ENCODE results near the gene TLK2.
"Not testable (repeated sequence)": the region's sequence is repeated elsewhere in the genome, so short reads cannot be mapped to it uniquely, and the experiment has no call there.

DNA sequence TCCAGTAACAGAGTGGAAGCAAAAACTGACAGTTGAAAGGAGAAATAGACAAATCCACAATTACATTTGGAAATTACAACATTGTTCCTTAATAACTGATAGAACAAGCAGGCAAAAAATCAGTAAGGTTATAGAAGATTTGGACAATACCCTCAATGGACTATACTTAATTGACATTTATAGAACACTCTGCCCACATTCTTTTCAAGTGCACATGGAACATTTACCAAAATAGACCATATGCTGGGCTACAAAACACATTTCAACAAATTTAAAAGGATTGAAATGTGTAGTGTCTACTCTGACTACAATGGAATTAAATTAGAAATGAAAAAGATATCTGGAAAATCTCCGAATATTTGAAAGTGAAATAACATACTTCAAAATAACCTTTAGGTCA, 21.8 kb downstream of the TLK2 start:
- TF ChIP-seq EP300 (conservative IDR thresholded peaks at IDR 0.05; ENCODE audit: poor library complexity, severe bottlenecking); POLR2AphosphoS5 (IDR thresholded peaks at IDR 0.05); EZH2 (IDR thresholded peaks at IDR 0.05; ENCODE audit: borderline replicate concordance, insufficient read depth, low read length, poor library complexity, severe bottlenecking); RAD21 (conservative IDR thresholded peaks at IDR 0.05): not testable (repeated sequence)
- TF ChIP-seq, protein P1, sequence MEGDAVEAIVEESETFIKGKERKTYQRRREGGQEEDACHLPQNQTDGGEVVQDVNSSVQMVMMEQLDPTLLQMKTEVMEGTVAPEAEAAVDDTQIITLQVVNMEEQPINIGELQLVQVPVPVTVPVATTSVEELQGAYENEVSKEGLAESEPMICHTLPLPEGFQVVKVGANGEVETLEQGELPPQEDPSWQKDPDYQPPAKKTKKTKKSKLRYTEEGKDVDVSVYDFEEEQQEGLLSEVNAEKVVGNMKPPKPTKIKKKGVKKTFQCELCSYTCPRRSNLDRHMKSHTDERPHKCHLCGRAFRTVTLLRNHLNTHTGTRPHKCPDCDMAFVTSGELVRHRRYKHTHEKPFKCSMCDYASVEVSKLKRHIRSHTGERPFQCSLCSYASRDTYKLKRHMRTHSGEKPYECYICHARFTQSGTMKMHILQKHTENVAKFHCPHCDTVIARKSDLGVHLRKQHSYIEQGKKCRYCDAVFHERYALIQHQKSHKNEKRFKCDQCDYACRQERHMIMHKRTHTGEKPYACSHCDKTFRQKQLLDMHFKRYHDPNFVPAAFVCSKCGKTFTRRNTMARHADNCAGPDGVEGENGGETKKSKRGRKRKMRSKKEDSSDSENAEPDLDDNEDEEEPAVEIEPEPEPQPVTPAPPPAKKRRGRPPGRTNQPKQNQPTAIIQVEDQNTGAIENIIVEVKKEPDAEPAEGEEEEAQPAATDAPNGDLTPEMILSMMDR (IDR thresholded peaks at IDR 0.05; ENCODE audit: poor library complexity, severe bottlenecking) = not testable (repeated sequence)

Data from neural cell (in vitro differentiated cells).